NCI-H1417 treated with DMSO at 0.1 percent for 48 hours (cell line): ENCODE data around the gene PRDM1.
"Not testable (repeated sequence)": the region's sequence is repeated elsewhere in the genome, so short reads cannot be mapped to it uniquely, and the experiment has no call there.

ENCODE experiments used
- DNase-seq: peaks from one replicate; lab custom pipeline; 2025; lab: John Stamatoyannopoulos, UW

PRDM1 gene

GRCh38 chr6:106138151-106138550, 52.0 kb downstream of the PRDM1 start:
- no peak for DNase-seq

- no peak for DNase-seq
Observed at GRCh38 chr6:106141441-106142237, 55.5 kb downstream of the PRDM1 start.

GRCh38 chr6:106142876-106143431, 56.8 kb downstream of the PRDM1 start:
- DNase-seq, result no peak

- no peak for DNase-seq
Observed at GRCh38 chr6:106143665-106144064, 57.5 kb downstream of the PRDM1 start.

- no peak for DNase-seq
Observed at GRCh38 chr6:106145144-106145543, 59.0 kb downstream of the PRDM1 start.

GRCh38 chr6:106145741-106146227, 59.6 kb downstream of the PRDM1 start:
- peak; percentile 23 for DNase-seq

GRCh38 chr6:106146852-106147351, 60.8 kb downstream of the PRDM1 start:
- DNase-seq, result no peak

- no peak for DNase-seq
Observed at GRCh38 chr6:106147476-106147875, 61.3 kb downstream of the PRDM1 start.

- no peak for DNase-seq
Observed at GRCh38 chr6:106149472-106150069, 63.4 kb downstream of the PRDM1 start.

- DNase-seq, result not testable (repeated sequence)
Observed at GRCh38 chr6:106152476-106152875, 66.3 kb downstream of the PRDM1 start.

GRCh38 chr6:106152952-106153351, 66.8 kb downstream of the PRDM1 start:
- no peak for DNase-seq

GRCh38 chr6:106154326-106154725, 68.2 kb downstream of the PRDM1 start:
- DNase-seq, result no peak

GRCh38 chr6:106155219-106155830, 69.2 kb downstream of the PRDM1 start:
- no peak for DNase-seq

GRCh38 chr6:106156413-106156812, 70.3 kb downstream of the PRDM1 start:
- no peak for DNase-seq

GRCh38 chr6:106156863-106157262, 70.7 kb downstream of the PRDM1 start:
- no peak for DNase-seq

- no peak for DNase-seq
Observed at GRCh38 chr6:106158816-106159215, 72.7 kb downstream of the PRDM1 start.
